Neural progenitor cell (in vitro differentiated cells): ENCODE data around the gene BSN. TPM values are rescaled to one million over a fixed set of nuclear protein-coding genes. Genes with fewer than 3 reads are reported as not detected.

ENCODE experiments used
- DNase-seq: peaks from one replicate; pipeline ENCODE4 v3.0.0-alpha.2; 2016; ENCODE audit warnings: low spot score
- H2AFZ ChIP-seq: fragments of 200-600 bp; sonication (generic); replicated peaks from 2 replicates; pipeline ENCODE4 v1.6.1; 2016; ENCODE audit warnings: antibody characterized with exemption
- H3F3A ChIP-seq: fragments of 200-600 bp; sonication (generic); 2 replicates; pipeline ENCODE4 v1.6.1; 2016; ENCODE audit warnings: antibody characterized with exemption, low read depth
- H3K27ac ChIP-seq: fragments of 200-600 bp; sonication (generic); 2 replicates; pipeline ENCODE4 v1.5.1; 2016; ENCODE audit warnings: mild to moderate bottlenecking
- H3K27me3 ChIP-seq: fragments of 200-600 bp; sonication (generic); 2 replicates; pipeline ENCODE4 v1.6.1; 2016; ENCODE audit warnings: mild to moderate bottlenecking, moderate library complexity
- H3K36me3 ChIP-seq: fragments of 200-600 bp; sonication (generic); 2 replicates; pipeline ENCODE4 v1.5.1; 2016
- H3K4me1 ChIP-seq: fragments of 200-600 bp; sonication (generic); 2 replicates; pipeline ENCODE4 v1.6.1; 2016; ENCODE audit warnings: mixed run types
- H3K4me2 ChIP-seq: fragments of 200-600 bp; sonication (generic); 2 replicates; pipeline ENCODE4 v1.6.1; 2016
- H3K4me3 ChIP-seq: fragments of 200-600 bp; sonication (generic); 2 replicates; pipeline ENCODE4 v1.5.1; 2016
- H3K79me2 ChIP-seq: fragments of 200-600 bp; sonication (generic); 2 replicates; pipeline ENCODE4 v1.6.1; 2016; ENCODE audit warnings: low read depth
- H3K9ac ChIP-seq: fragments of 200-600 bp; sonication (generic); 2 replicates; pipeline ENCODE4 v1.6.1; 2016
- H3K9me3 ChIP-seq: fragments of 200-600 bp; sonication (generic); 2 replicates; pipeline ENCODE4 v1.5.1; 2016; ENCODE audit warnings: low read depth
- H4K20me1 ChIP-seq: fragments of 200-600 bp; sonication (generic); 2 replicates; pipeline ENCODE4 v1.6.1; 2016; ENCODE audit warnings: low read depth
- H3K27ac Mint-ChIP-seq: 3 replicates; pipeline ENCODE4 v1.8.0; 2021; ENCODE audit warnings: mixed read lengths
- H3K27me3 Mint-ChIP-seq: 2 replicates; pipeline ENCODE4 v1.8.0; 2022; ENCODE audit warnings: low read depth, mild to moderate bottlenecking, inconsistent platforms, moderate library complexity, mixed read lengths; ENCODE audit not compliant: insufficient read depth
- H3K36me3 Mint-ChIP-seq: 3 replicates; pipeline ENCODE4 v1.8.0; 2021; ENCODE audit warnings: mixed read lengths
- H3K4me1 Mint-ChIP-seq: 3 replicates; pipeline ENCODE4 v1.8.0; 2021; ENCODE audit warnings: mixed read lengths
- H3K4me3 Mint-ChIP-seq: 3 replicates; pipeline ENCODE4 v1.8.0; 2021; ENCODE audit warnings: mild to moderate bottlenecking, moderate library complexity, mixed read lengths
- H3K9me3 Mint-ChIP-seq: 3 replicates; pipeline ENCODE4 v1.8.0; 2020; ENCODE audit warnings: mixed read lengths
- EZH2 ChIP-seq: fragments of 200-600 bp; sonication (generic); IDR thresholded peaks from 2 replicates; pipeline ENCODE4 v1.6.1; 2017; ENCODE audit warnings: antibody characterized with exemption, mild to moderate bottlenecking, moderate library complexity
- EZH2phosphoT487 ChIP-seq: fragments of 200-600 bp; sonication (generic); IDR thresholded peaks from 2 replicates; pipeline ENCODE4 v1.6.1; 2017; ENCODE audit warnings: antibody characterized with exemption
- total RNA-seq: library from RNA; depleted of rRNA; stranded (reverse); fragments of >200 nt; gene quantifications from 2 replicates; pipeline ENCODE4 v1.2.3, GENCODE V29; 2015; ENCODE audit warnings: low replicate concordance
- TF ChIP-seq, protein P1 (sequence below): fragments of 200-600 bp; sonication (generic); IDR thresholded peaks from 2 replicates; pipeline ENCODE4 v1.5.1; 2017; ENCODE audit warnings: antibody characterized with exemption, mild to moderate bottlenecking

BSN gene
- total RNA-seq, 1 donor from 2014 or later, result 0.17 TPM

GRCh38 chr3:49619649-49620048 is 65.4 kb downstream of the BSN start:
- no peaks in the 10 kb centered on the region for H3K79me2 ChIP-seq
- DNase-seq, result no peak
- H3K4me1 ChIP-seq, result peaks cover 11% of the 10 kb centered on the region
- no peaks in the 10 kb centered on the region for H3K36me3 ChIP-seq
- H3K4me2 ChIP-seq, result no peak overlapping the region
- Mint-ChIP-seq H3K27ac (no peak overlapping the region), H3K27me3 (peaks cover 5% of the 10 kb centered on the region), H3K36me3 (no peaks in the 10 kb centered on the region), H3K4me3 (no peak overlapping the region), H3K9me3 (peaks cover 2% of the 10 kb centered on the region), H3K4me1 (peaks cover 37% of the 10 kb centered on the region)
- H3K9me3 ChIP-seq, result no peaks in the 10 kb centered on the region
- no peak overlapping the region for H3K4me3 ChIP-seq
- H3F3A ChIP-seq, result peaks cover 11% of the 10 kb centered on the region
- H3K27me3 ChIP-seq, result no peaks in the 10 kb centered on the region
- no peak overlapping the region for H3K9ac ChIP-seq
- H2AFZ ChIP-seq, result no peak overlapping the region
- H3K27ac ChIP-seq, result no peak overlapping the region
- TF ChIP-seq EZH2, result no peak
- TF ChIP-seq, protein P1, sequence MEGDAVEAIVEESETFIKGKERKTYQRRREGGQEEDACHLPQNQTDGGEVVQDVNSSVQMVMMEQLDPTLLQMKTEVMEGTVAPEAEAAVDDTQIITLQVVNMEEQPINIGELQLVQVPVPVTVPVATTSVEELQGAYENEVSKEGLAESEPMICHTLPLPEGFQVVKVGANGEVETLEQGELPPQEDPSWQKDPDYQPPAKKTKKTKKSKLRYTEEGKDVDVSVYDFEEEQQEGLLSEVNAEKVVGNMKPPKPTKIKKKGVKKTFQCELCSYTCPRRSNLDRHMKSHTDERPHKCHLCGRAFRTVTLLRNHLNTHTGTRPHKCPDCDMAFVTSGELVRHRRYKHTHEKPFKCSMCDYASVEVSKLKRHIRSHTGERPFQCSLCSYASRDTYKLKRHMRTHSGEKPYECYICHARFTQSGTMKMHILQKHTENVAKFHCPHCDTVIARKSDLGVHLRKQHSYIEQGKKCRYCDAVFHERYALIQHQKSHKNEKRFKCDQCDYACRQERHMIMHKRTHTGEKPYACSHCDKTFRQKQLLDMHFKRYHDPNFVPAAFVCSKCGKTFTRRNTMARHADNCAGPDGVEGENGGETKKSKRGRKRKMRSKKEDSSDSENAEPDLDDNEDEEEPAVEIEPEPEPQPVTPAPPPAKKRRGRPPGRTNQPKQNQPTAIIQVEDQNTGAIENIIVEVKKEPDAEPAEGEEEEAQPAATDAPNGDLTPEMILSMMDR, result no peak
- TF ChIP-seq EZH2phosphoT487, result no peak
- no peaks in the 10 kb centered on the region for H4K20me1 ChIP-seq

- Histone ChIP-seq H3K9me3 (no peaks in the 10 kb centered on the region), H3K36me3 (no peaks in the 10 kb centered on the region), H3K4me1 (peaks cover 11% of the 10 kb centered on the region), H3K27ac (no peak overlapping the region), H3F3A (peaks cover 11% of the 10 kb centered on the region), H3K4me2 (no peak overlapping the region), H3K9ac (no peak overlapping the region), H4K20me1 (no peaks in the 10 kb centered on the region), H3K27me3 (no peaks in the 10 kb centered on the region), H3K4me3 (no peak overlapping the region), H2AFZ (no peak overlapping the region), H3K79me2 (no peaks in the 10 kb centered on the region)
- Mint-ChIP-seq H3K4me1 (peaks cover 26% of the 10 kb centered on the region), H3K27ac (no peak overlapping the region), H3K9me3 (no peaks in the 10 kb centered on the region), H3K4me3 (no peak overlapping the region), H3K36me3 (peaks cover 6% of the 10 kb centered on the region), H3K27me3 (peaks cover 10% of the 10 kb centered on the region)
- TF ChIP-seq, protein P1, result no peak
- TF ChIP-seq EZH2, result no peak
- no peak for TF ChIP-seq EZH2phosphoT487
- DNase-seq, result no peak
These were observed 66.5 kb downstream of the BSN start for GRCh38 chr3:49620728-49621127.

DNA sequence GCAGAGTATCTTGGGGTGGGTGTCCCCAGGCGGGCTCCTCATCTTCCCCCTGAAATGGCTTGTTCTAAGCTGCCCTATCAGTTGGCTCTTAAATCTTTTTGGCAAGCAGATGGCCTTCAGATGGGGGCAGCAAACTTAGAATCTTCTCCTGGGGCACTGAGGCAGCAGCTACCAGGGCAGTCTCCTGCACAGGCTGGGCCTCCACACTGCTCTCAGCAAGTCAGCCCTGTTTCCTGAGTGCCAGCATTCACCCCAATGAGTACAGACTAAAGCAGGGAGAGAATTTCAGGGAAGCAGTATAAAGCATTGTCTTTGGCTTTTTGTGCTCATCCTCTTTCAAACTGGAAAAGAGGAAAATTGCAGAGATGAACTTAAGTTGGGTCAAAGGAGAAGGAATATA is 68.8 kb downstream of the BSN start:
- Mint-ChIP-seq H3K36me3 (peaks cover 6% of the 10 kb centered on the region), H3K27ac (no peak overlapping the region), H3K4me3 (no peak overlapping the region), H3K4me1 (peaks cover 6% of the 10 kb centered on the region), H3K27me3 (peaks cover 10% of the 10 kb centered on the region), H3K9me3 (no peaks in the 10 kb centered on the region)
- H3K4me3 ChIP-seq, result no peak overlapping the region
- no peaks in the 10 kb centered on the region for H3F3A ChIP-seq
- no peaks in the 10 kb centered on the region for H3K9me3 ChIP-seq
- no peak overlapping the region for H3K4me2 ChIP-seq
- no peak for DNase-seq
- H3K79me2 ChIP-seq, result no peaks in the 10 kb centered on the region
- no peak overlapping the region for H3K27ac ChIP-seq
- H3K9ac ChIP-seq, result no peak overlapping the region
- no peaks in the 10 kb centered on the region for H4K20me1 ChIP-seq
- no peak for TF ChIP-seq EZH2
- H3K36me3 ChIP-seq, result no peaks in the 10 kb centered on the region
- no peak overlapping the region for H2AFZ ChIP-seq
- H3K4me1 ChIP-seq, result no peaks in the 10 kb centered on the region
- no peaks in the 10 kb centered on the region for H3K27me3 ChIP-seq

DNA sequence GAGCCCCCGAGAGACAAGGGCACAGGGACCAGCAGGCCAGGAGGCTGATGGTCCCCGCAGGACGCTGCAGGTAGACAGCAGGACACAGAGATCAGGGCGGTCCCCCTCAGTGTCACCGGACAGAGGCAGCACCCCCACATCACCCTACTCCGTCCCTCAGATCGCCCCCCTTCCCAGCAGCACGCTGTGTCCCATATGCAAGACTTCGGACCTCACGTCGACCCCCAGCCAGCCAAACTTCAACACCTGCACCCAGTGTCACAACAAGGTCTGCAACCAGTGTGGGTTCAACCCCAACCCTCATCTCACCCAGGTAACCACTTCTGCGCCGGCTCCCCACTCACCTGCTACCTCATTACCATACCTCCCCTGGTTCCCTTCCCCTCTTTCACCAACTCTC is 70.8 kb downstream of the BSN start:
- Histone ChIP-seq H3F3A (no peaks in the 10 kb centered on the region), H4K20me1 (no peaks in the 10 kb centered on the region), H3K4me2 (no peak overlapping the region), H2AFZ (no peak overlapping the region), H3K79me2 (no peaks in the 10 kb centered on the region), H3K4me3 (no peak overlapping the region), H3K9me3 (no peaks in the 10 kb centered on the region), H3K4me1 (no peaks in the 10 kb centered on the region), H3K36me3 (no peaks in the 10 kb centered on the region), H3K27ac (no peak overlapping the region), H3K27me3 (no peaks in the 10 kb centered on the region), H3K9ac (no peak overlapping the region)
- no peak for DNase-seq
- Mint-ChIP-seq H3K27me3 (peaks cover 10% of the 10 kb centered on the region), H3K4me1 (no peaks in the 10 kb centered on the region), H3K4me3 (no peak overlapping the region), H3K27ac (no peak overlapping the region), H3K36me3 (peaks cover 6% of the 10 kb centered on the region), H3K9me3 (no peaks in the 10 kb centered on the region)
- TF ChIP-seq EZH2phosphoT487, result no peak
- no peak for TF ChIP-seq EZH2
- TF ChIP-seq, protein P1, result no peak
